ENCODE data around the gene MBNL2. TPM values are rescaled to one million over a fixed set of nuclear protein-coding genes. Genes with fewer than 3 reads are reported as not detected.

The MBNL2 gene
- total and polyA plus RNA-seq, 2 of the 13 experiments (the other 11 are each of a cell fraction or from before 2014, with no cell fraction given) = 30.8 to 59.0 TPM

- Histone ChIP-seq H3K4me1 (ENCODE audit: insufficient read depth, low read length) (peaks cover 10% of the 10 kb centered on the region; the same call in 1 of the 2 replicates), H3K9me3 (ENCODE audit: low read length) (no peaks in the 10 kb centered on the region), H3K9ac (ENCODE audit: insufficient read depth, low read depth, low read length) (no peak overlapping the region), H3K79me2 (ENCODE audit: insufficient read depth, low read length) (no peaks in the 10 kb centered on the region), H4K20me1 (ENCODE audit: insufficient read depth, low read length) (no peaks in the 10 kb centered on the region), H3K36me3 (replicated peaks in 1 of 2; ENCODE audit: control insufficient read depth in 1 of 2, insufficient read depth in 2 of 2, low read length in 2 of 2) (peaks cover 13 to 61% of the 10 kb centered on the region in 2 experiments), H3K4me3 (replicated peaks in 1 of 3; ENCODE audit: insufficient read depth in 1 of 3, low read depth in 2 of 3, low read length in 3 of 3) (no peak overlapping the region), H3K27ac (ENCODE audit: extremely low read length, insufficient read depth, low read length) (no peak overlapping the region), H3K27me3 (ENCODE audit: control insufficient read depth in 1 of 2, insufficient read depth in 2 of 2, low read length in 2 of 2) (no peaks in the 10 kb centered on the region), H3K4me2 (ENCODE audit: low read depth, low read length) (no peak overlapping the region), H2AFZ (ENCODE audit: low read length) (no peak overlapping the region)
- BruUV-seq (replicated peaks) = no TSS peak
- POLR2A ChIA-PET = no interaction called here
- WGBS (ENCODE audit: low lambda C conversion rate) = 80% methylated on average over 4 of the region's 4 CpGs
- intact Hi-C loops (cut with micrococcal nuclease; ENCODE audit: unreplicated experiment) = loop anchor here (10.0 kb wide), 1 partner anchor 205 kb away; no protein-coding TSS in a partner anchor
- ATAC-seq (no peak), FAIRE-seq (no peak), DNase-seq (ENCODE audit: low spot score) (no peak)
- in situ Hi-C loops (cut with HindIII; ENCODE audit: extremely low pct_ligation_motif_present, low pct_unique_long_range_greater_than_20kb) = no loop called here
- no peak for TF ChIP-seq ZNF746 (CRISPR knock-in tag; IDR thresholded peaks at IDR 0.05)
- no peak for TF ChIP-seq SYNCRIP (IDR thresholded peaks at IDR 0.05; ENCODE audit: insufficient read depth, low read depth, low read length)
- TF ChIP-seq MAZ (IDR thresholded peaks at IDR 0.05; ENCODE audit: borderline replicate concordance, low read depth, low read length) = no peak
- TF ChIP-seq MAZ (CRISPR knock-in tag; IDR thresholded peaks at IDR 0.05; ENCODE audit: low read depth) = no peak
- TF ChIP-seq ZBTB4 (CRISPR knock-in tag; IDR thresholded peaks at IDR 0.05; ENCODE audit: borderline replicate concordance) = no peak
- no peak for TF ChIP-seq ZNF224 (CRISPR knock-in tag; IDR thresholded peaks at IDR 0.05)
- no peak for TF ChIP-seq ZNF629 (CRISPR knock-in tag; conservative IDR thresholded peaks at IDR 0.05)
- no peak for TF ChIP-seq ZNF761 (CRISPR knock-in tag; conservative IDR thresholded peaks at IDR 0.05)
- TF ChIP-seq ZNF607 (CRISPR knock-in tag; IDR thresholded peaks at IDR 0.05; ENCODE audit: borderline replicate concordance) = no peak
- no peak for TF ChIP-seq RBAK (CRISPR knock-in tag; IDR thresholded peaks at IDR 0.05)
- no peak for TF ChIP-seq DNMT1 (CRISPR knock-in tag; IDR thresholded peaks at IDR 0.05)
- TF ChIP-seq ZNF576 (CRISPR knock-in tag; IDR thresholded peaks at IDR 0.05) = no peak
- no peak for TF ChIP-seq MAFF (IDR thresholded peaks at IDR 0.05; ENCODE audit: low read depth, low read length)
- no peak for TF ChIP-seq MLX (CRISPR knock-in tag; IDR thresholded peaks at IDR 0.05)
- no peak for TF ChIP-seq ZMYM3 (CRISPR knock-in tag; IDR thresholded peaks at IDR 0.05)
- TF ChIP-seq NR1H2 (CRISPR knock-in tag; IDR thresholded peaks at IDR 0.05; ENCODE audit: borderline replicate concordance, low read depth) = no peak
- no peak for TF ChIP-seq HOXA9 (CRISPR knock-in tag; IDR thresholded peaks at IDR 0.05; ENCODE audit: borderline replicate concordance)
- TF ChIP-seq KDM3A (CRISPR knock-in tag; IDR thresholded peaks at IDR 0.05; ENCODE audit: low read depth) = no peak
- CTCF ChIA-PET (ENCODE audit: low intra/inter-chr PET ratio, low total read pairs) = no interaction called here
Observed at GRCh38 chr13:97369261-97369893, 147.2 kb downstream of the MBNL2 start.
